ENCODE measurements around the gene RASL10B.

The RASL10B gene

GRCh38 chr17:35731239-35731916 lies at the start of gene RASL10B:
RASL10B (plus strand) TSS chr17:35731639; CDS start chr17:35735185, 3,546 bp downstream.
- Histone ChIP-seq H4K20me1 (ENCODE audit: insufficient read depth, low read length) (no peaks in the 10 kb centered on the region), H3K27me3 (ENCODE audit: low read depth, low read length) (no peaks in the 10 kb centered on the region), H2AFZ (ENCODE audit: low read depth, low read length) (no peak within 1 kb of the TSS; the same call in 1 of the 2 replicates), H3K4me2 (ENCODE audit: low read length) (peak within 1 kb of the TSS; percentile 93), H3K79me2 (ENCODE audit: low read length) (peaks cover 9% of the 10 kb centered on the region), H3K4me1 (ENCODE audit: low read length) (peaks cover 14% of the 10 kb centered on the region), H3K36me3 (replicated peaks; ENCODE audit: low read depth, low read length) (no peaks in the 10 kb centered on the region), H3K4me3 (ENCODE audit: low read length) (peak within 1 kb of the TSS; percentile 93), H3K9ac (ENCODE audit: low read length) (peak within 1 kb of the TSS; percentile 73), H3K27ac (ENCODE audit: low read length) (no peak within 1 kb of the TSS), H3K9me3 (ENCODE audit: insufficient read depth, low read length) (no peaks in the 10 kb centered on the region)
- no peak for TF ChIP-seq CTCF (IDR thresholded peaks at IDR 0.05; ENCODE audit: low read depth, low read length)
- no peak for TF ChIP-seq EZH2phosphoT487 (IDR thresholded peaks at IDR 0.05; ENCODE audit: low read depth)

GRCh38 chr17:35683591-35683990 lies 47.8 kb upstream of the RASL10B start:
- TF ChIP-seq EZH2phosphoT487 (IDR thresholded peaks at IDR 0.05; ENCODE audit: low read depth) = no peak
- no peak for TF ChIP-seq CTCF (IDR thresholded peaks at IDR 0.05; ENCODE audit: low read depth, low read length)
- Histone ChIP-seq H3K36me3 (replicated peaks; ENCODE audit: low read depth, low read length) (peaks cover 12% of the 10 kb centered on the region), H3K4me3 (ENCODE audit: low read length) (no peak overlapping the region), H3K4me1 (ENCODE audit: low read length) (no peaks in the 10 kb centered on the region), H3K4me2 (ENCODE audit: low read length) (no peak overlapping the region), H3K9ac (ENCODE audit: low read length) (no peak overlapping the region), H3K27me3 (ENCODE audit: low read depth, low read length) (no peaks in the 10 kb centered on the region), H4K20me1 (ENCODE audit: insufficient read depth, low read length) (no peaks in the 10 kb centered on the region), H2AFZ (ENCODE audit: low read depth, low read length) (no peak overlapping the region), H3K79me2 (ENCODE audit: low read length) (no peaks in the 10 kb centered on the region), H3K9me3 (ENCODE audit: insufficient read depth, low read length) (no peaks in the 10 kb centered on the region), H3K27ac (ENCODE audit: low read length) (no peak overlapping the region)

- Histone ChIP-seq H3K4me1 (ENCODE audit: low read length) (no peaks in the 10 kb centered on the region), H3K9me3 (ENCODE audit: insufficient read depth, low read length) (no peaks in the 10 kb centered on the region), H3K27me3 (ENCODE audit: low read depth, low read length) (no peaks in the 10 kb centered on the region), H3K4me3 (ENCODE audit: low read length) (no peak overlapping the region), H3K36me3 (replicated peaks; ENCODE audit: low read depth, low read length) (peaks cover 12% of the 10 kb centered on the region), H3K27ac (ENCODE audit: low read length) (no peak overlapping the region), H4K20me1 (ENCODE audit: insufficient read depth, low read length) (no peaks in the 10 kb centered on the region), H2AFZ (ENCODE audit: low read depth, low read length) (no peak overlapping the region), H3K9ac (ENCODE audit: low read length) (no peak overlapping the region), H3K79me2 (ENCODE audit: low read length) (no peaks in the 10 kb centered on the region), H3K4me2 (ENCODE audit: low read length) (no peak overlapping the region)
- TF ChIP-seq CTCF (IDR thresholded peaks at IDR 0.05; ENCODE audit: low read depth, low read length) (no peak), EZH2phosphoT487 (IDR thresholded peaks at IDR 0.05; ENCODE audit: low read depth) (no peak)
Measured at GRCh38 chr17:35684055-35684802, 47.2 kb upstream of the RASL10B start.

- Histone ChIP-seq H3K4me3 (ENCODE audit: low read length) (no peak overlapping the region), H3K27ac (ENCODE audit: low read length) (no peak overlapping the region), H3K4me2 (ENCODE audit: low read length) (no peak overlapping the region), H3K36me3 (replicated peaks; ENCODE audit: low read depth, low read length) (peaks cover 11% of the 10 kb centered on the region), H3K9ac (ENCODE audit: low read length) (no peak overlapping the region), H2AFZ (ENCODE audit: low read depth, low read length) (no peak overlapping the region), H3K9me3 (ENCODE audit: insufficient read depth, low read length) (no peaks in the 10 kb centered on the region), H3K27me3 (ENCODE audit: low read depth, low read length) (no peaks in the 10 kb centered on the region), H4K20me1 (ENCODE audit: insufficient read depth, low read length) (no peaks in the 10 kb centered on the region), H3K4me1 (ENCODE audit: low read length) (no peaks in the 10 kb centered on the region), H3K79me2 (ENCODE audit: low read length) (no peaks in the 10 kb centered on the region)
- TF ChIP-seq EZH2phosphoT487 (IDR thresholded peaks at IDR 0.05; ENCODE audit: low read depth) = no peak
- no peak for TF ChIP-seq CTCF (IDR thresholded peaks at IDR 0.05; ENCODE audit: low read depth, low read length)
Measured at GRCh38 chr17:35692512-35693210, 38.8 kb upstream of the RASL10B start.

Data from OCI-LY3 (cell line).